Sigmoid colon (tissue), 7 donors: ENCODE results near the gene FADD. TPM values are rescaled to one million over a fixed set of nuclear protein-coding genes. Genes with fewer than 3 reads are reported as not detected.
"Not testable (repeated sequence)": the region's sequence is repeated elsewhere in the genome, so short reads cannot be mapped to it uniquely, and the experiment has no call there.

Experiments used
- DNase-seq: peaks from one replicate; pipeline ENCODE4 v3.0.0-alpha.2; 2019
- H3K27ac ChIP-seq, 4 donors: fragments of 200-600 bp; sonication (generic); one replicate each; pipeline ENCODE4 v1.5.1; 2016 to 2019; ENCODE audit warnings: mild to moderate bottlenecking in 1 of 4
- H3K27me3 ChIP-seq, 3 donors: fragments of 200-600 bp; sonication (generic); one replicate each; pipeline ENCODE4 v1.5.1; 2019; ENCODE audit warnings: mild to moderate bottlenecking in 1 of 3
- H3K36me3 ChIP-seq, 4 donors: fragments of 200-600 bp; sonication (generic); one replicate each; pipeline ENCODE4 v1.5.1; 2016 to 2019
- H3K4me1 ChIP-seq, 4 donors: fragments of 200-600 bp; sonication (generic); one replicate each; pipeline ENCODE4 v1.5.1; 2017 to 2019
- H3K4me3 ChIP-seq, 4 donors: fragments of 200-600 bp; sonication (generic); one replicate each; pipeline ENCODE4 v1.5.1; 2017 to 2019; ENCODE audit warnings: mild to moderate bottlenecking in 2 of 4, moderate library complexity in 1 of 4
- H3K9me3 ChIP-seq, 4 donors: fragments of 200-600 bp in 3 of 4; sonication (generic) in 3 of 4; one replicate each; pipeline versions ENCODE4 v1.5.1 to v1.6.1; 2013 to 2019
- CTCF ChIP-seq, 4 experiments: fragments of 450-650 bp in 3 of 4; fragments of 200-600 bp in 1 of 4; IDR thresholded peaks; one replicate each; pipeline ENCODE4 v1.5.1; 2016 to 2019; ENCODE audit warnings: antibody characterized with exemption in 4 of 4, mild to moderate bottlenecking in 3 of 4, moderate library complexity in 2 of 4
- EP300 ChIP-seq, 4 donors: sonication (generic); formaldehyde crosslinking; IDR thresholded peaks; one replicate each; pipeline ENCODE4 v1.6.1; 2017; ENCODE audit warnings: antibody characterized with exemption in 4 of 4
- POLR2A ChIP-seq, 2 donors: fragments of 450-650 bp; IDR thresholded peaks; one replicate each; pipeline ENCODE4 v1.6.1; 2016; ENCODE audit warnings: antibody characterized with exemption in 2 of 2, mild to moderate bottlenecking in 2 of 2, moderate library complexity in 2 of 2
- POLR2AphosphoS5 ChIP-seq, 4 donors: sonication (generic); formaldehyde crosslinking; IDR thresholded peaks; one replicate each; pipeline ENCODE4 v1.6.1; 2017; ENCODE audit warnings: antibody characterized with exemption in 4 of 4
- WGBS, 2 donors: extraction: QIAGEN DNeasy Blood & Tissue Kit; methylation state at CpG; one replicate each; pipeline ENCODE4 v1.1.7; 2013; 5-methylcytosine and 5-hydroxymethylcytosine counted together
- intact Hi-C: fragments of 100-400 bp; cut with DNase I; formaldehyde crosslinking; loops from one replicate; pipeline ENCODE4 v1.15.1; 2023
- polyA plus RNA-seq, 3 donors: library from polyadenylated mRNA; stranded (reverse); fragments of 200-250 nt; gene quantifications; one replicate each; pipeline ENCODE4 v1.2.3, GENCODE V29; 2013
- total RNA-seq, 4 donors: library from RNA; depleted of rRNA; stranded (reverse); fragments of >200 nt; gene quantifications; one replicate each; pipeline ENCODE4 v1.1.0, GENCODE V29; 2016
- donor health status: healthy with polysubstance abuse.
- donor health status: Bipolar disorder and iron deficiency.
- donor health status: healthy.

The FADD gene
- total and polyA plus RNA-seq, 7 donors, result 11.5 to 35.5 (median 20.4) TPM

- peaks cover 5 to 20% (median 6%) of the 10 kb centered on the region in 4 donors for H3K36me3 ChIP-seq
- TF ChIP-seq POLR2AphosphoS5 (IDR thresholded peaks at IDR 0.05) (no peak), CTCF (IDR thresholded peaks at IDR 0.05) (no peak), POLR2A (IDR thresholded peaks at IDR 0.05) (no peak), EP300 (IDR thresholded peaks at IDR 0.05) (no peak)
- no peaks in the 10 kb centered on the region for H3K4me1 ChIP-seq
- intact Hi-C loops, result no loop called here
- H3K27me3 ChIP-seq, result no peaks in the 10 kb centered on the region
- H3K9me3 ChIP-seq, result no peaks in the 10 kb centered on the region
- DNase-seq, result no peak
- H3K4me3 ChIP-seq, result no peak overlapping the region
- no peak overlapping the region for H3K27ac ChIP-seq
- 24 to 60% methylated on average over 13 of the region's 13 CpGs for WGBS, 2 donors
Observed at GRCh38 chr11:70212227-70212811, 9.2 kb downstream of the FADD start.

- H3K4me3 ChIP-seq, H3K36me3 ChIP-seq, DNase-seq, H3K9me3 ChIP-seq, H3K27ac ChIP-seq, intact Hi-C loops, H3K4me1 ChIP-seq, H3K27me3 ChIP-seq: not testable (repeated sequence)
- 91 to 97% methylated on average over 5 of the region's 5 CpGs for WGBS, 2 donors
Observed at GRCh38 chr11:70217388-70217787, 14.3 kb downstream of the FADD start.

GRCh38 chr11:70218076-70218475 lies 15.0 kb downstream of the FADD start:
- DNase-seq, H3K4me1 ChIP-seq, H3K27ac ChIP-seq, H3K27me3 ChIP-seq, intact Hi-C loops, H3K36me3 ChIP-seq, H3K9me3 ChIP-seq, H3K4me3 ChIP-seq: not testable (repeated sequence)
- WGBS, 2 donors, result 60 to 64% methylated on average over 8 of the region's 8 CpGs

- DNase-seq, result no peak
- Histone ChIP-seq H3K27ac (no peak overlapping the region), H3K36me3 (no peaks in the 10 kb centered on the region), H3K27me3 (no peaks in the 10 kb centered on the region), H3K4me1 (no peaks in the 10 kb centered on the region), H3K9me3 (no peaks in the 10 kb centered on the region), H3K4me3 (no peak overlapping the region)
- intact Hi-C loops, result no loop called here
- TF ChIP-seq CTCF (IDR thresholded peaks at IDR 0.05) (no peak), POLR2AphosphoS5 (IDR thresholded peaks at IDR 0.05) (no peak), POLR2A (IDR thresholded peaks at IDR 0.05) (no peak), EP300 (IDR thresholded peaks at IDR 0.05) (no peak)
- 82 to 86% methylated on average over 3 of the region's 3 CpGs for WGBS, 2 donors
Observed at GRCh38 chr11:70220136-70220535, 17.0 kb downstream of the FADD start.

- H3K36me3 ChIP-seq, result no peaks in the 10 kb centered on the region
- no peak overlapping the region for H3K4me3 ChIP-seq
- TF ChIP-seq CTCF (IDR thresholded peaks at IDR 0.05), result no peak
- no peak for TF ChIP-seq POLR2AphosphoS5 (IDR thresholded peaks at IDR 0.05)
- TF ChIP-seq POLR2A (IDR thresholded peaks at IDR 0.05), result no peak
- TF ChIP-seq EP300 (IDR thresholded peaks at IDR 0.05), result no peak
- intact Hi-C loops, result no loop called here
- no peaks in the 10 kb centered on the region for H3K4me1 ChIP-seq
- no peak overlapping the region for H3K27ac ChIP-seq
- 92 to 98% methylated on average over 1 of the region's 1 CpG for WGBS, 2 donors
- no peaks in the 10 kb centered on the region for H3K27me3 ChIP-seq
- H3K9me3 ChIP-seq, result no peaks in the 10 kb centered on the region
- no peak for DNase-seq
Observed at GRCh38 chr11:70220920-70221319, 17.8 kb downstream of the FADD start.

GRCh38 chr11:70225681-70226177 lies 22.6 kb downstream of the FADD start:
- H3K27me3 ChIP-seq, result no peaks in the 10 kb centered on the region
- H3K9me3 ChIP-seq, result no peaks in the 10 kb centered on the region
- DNase-seq, result no peak
- 16 to 60% methylated on average over 8 of the region's 8 CpGs for WGBS, 2 donors
- no peaks in the 10 kb centered on the region for H3K36me3 ChIP-seq
- TF ChIP-seq POLR2A (IDR thresholded peaks at IDR 0.05), result no peak
- no peak for TF ChIP-seq CTCF (IDR thresholded peaks at IDR 0.05)
- TF ChIP-seq EP300 (IDR thresholded peaks at IDR 0.05), result no peak
- no peak for TF ChIP-seq POLR2AphosphoS5 (IDR thresholded peaks at IDR 0.05)
- H3K27ac ChIP-seq, result no peak overlapping the region
- H3K4me1 ChIP-seq, result no peaks in the 10 kb centered on the region
- no peak overlapping the region for H3K4me3 ChIP-seq
- intact Hi-C loops, result no loop called here
